IPS DF 19.7 (cell line): Measurements from ENCODE around the gene SLC7A7.
"Not testable (repeated sequence)": the region's sequence is repeated elsewhere in the genome, so short reads cannot be mapped to it uniquely, and the experiment has no call there.

Experiments
- DNase-seq: peaks from one replicate; pipeline ENCODE4 v3.0.0-alpha.2; 2013; ENCODE audit warnings: low read depth, low spot score

Gene SLC7A7

DNA sequence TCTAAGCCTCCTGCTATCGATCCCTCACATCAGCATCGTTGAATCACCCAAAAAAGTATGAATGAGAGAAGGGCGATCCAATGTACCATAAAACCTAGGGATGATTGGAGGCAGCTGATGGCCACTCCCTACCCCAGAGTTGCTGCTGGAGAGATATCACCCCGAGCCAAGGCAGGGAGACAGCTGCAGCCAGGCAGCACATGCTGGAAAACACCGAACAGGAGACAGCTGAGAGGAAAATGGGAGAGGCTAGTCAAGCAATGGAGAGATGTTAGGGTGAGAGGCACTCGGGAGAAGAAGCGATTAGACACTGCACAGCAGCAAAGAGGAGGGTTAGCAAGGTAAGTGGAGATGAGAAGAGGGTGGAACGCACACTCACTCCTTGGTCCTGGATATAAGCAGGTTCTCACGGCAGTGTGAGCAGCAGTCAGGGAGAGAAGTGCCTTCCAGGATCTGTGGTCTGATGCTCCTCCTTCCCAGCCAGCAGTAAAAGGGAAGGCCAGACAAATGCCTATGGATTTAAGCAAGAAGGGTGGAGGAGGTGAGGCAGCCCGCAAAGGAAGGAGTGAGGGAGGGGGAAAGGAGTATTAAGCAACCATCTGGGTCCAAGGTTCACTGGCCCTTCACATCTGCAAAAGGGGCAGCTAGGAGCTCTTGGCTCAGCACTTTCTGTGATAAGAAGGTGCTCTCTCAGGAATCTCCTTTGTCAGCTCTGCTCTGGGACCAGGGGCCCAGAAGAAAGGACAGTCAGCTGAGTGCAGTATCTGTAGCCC lies at the start of gene SLC7A7:
TSS of gene SLC7A7 (minus strand) at position 495 of the 773 bp plus-strand sequence. CDS start 2,037 bp downstream, outside the sequence.
- no peak for DNase-seq

DNA sequence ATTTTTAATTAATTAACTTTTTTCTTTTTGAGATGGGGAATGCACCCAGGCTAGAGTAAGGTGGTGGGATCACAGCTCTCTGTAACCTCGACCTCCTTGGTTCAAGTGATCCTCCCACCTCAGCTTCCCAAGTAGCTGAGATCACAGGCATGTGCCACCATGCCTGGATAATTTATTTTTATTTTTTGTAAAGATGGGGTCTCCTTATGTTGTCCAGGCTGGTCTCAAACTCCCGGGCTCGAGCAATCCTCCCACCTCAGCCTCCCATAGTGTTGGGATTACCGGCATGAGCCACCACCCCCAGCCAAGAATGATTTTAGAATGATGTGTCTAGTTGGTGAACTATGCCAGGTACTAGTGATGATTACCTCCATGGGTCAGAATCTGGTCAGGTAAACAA lies 49.7 kb upstream of the SLC7A7 start:
- no peak for DNase-seq

DNA sequence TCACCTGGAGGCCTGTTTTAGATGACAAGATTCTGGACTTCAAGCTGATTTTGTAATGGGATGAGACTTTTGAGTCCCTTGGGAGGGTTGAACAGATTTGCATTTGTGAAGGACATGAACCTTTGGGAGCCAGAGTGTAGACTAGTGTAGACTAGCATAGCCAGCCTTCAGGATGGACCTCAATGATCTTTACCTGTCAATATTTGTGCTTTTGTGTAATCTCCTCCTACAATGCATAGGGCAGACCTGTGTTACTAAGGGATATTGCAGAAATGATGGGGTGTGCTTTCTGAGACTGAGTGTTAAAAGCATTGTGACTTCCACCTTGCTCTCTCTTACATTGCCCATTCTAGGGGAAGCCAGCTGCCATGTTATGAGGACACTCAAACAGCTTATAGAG lies 46.4 kb upstream of the SLC7A7 start:
- DNase-seq: no peak

DNA sequence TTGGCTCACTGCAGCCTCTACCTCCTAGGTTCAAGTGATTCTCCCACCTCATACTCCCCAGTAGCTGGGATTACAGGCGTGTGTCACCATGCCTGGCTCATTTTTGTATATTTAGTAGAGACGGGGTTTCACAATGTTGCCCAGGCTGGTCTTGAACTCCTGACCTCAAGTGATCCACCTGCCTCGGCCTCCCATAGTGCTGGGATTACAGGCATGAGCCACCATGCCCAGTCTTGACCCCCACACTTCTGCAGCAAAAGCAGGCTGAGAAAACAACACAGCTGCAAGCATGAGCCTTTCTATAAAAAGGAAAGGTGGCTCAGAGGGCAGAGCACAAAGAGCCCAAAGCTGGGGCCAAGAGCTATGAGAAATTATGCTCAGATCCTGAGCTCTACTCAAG lies 45.1 kb upstream of the SLC7A7 start:
- DNase-seq: not testable (repeated sequence)

DNA sequence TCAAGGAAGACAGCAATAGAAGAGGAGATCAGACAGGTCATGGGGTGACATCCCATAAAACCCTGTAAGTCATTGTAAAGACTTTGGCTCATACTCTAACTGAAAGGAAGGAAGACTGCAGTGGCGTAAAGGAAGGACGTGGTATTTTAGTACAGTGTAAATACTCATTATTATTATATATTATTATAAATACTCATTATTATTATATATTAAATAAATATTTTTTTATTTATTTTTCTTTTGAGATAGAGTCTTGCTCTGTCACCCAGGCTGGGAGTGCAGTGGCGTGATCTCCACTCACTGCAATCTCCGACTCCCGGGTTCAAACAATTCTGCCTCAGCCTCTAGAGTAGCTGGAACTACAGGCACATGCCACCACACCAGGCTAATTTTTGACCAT lies 41.2 kb upstream of the SLC7A7 start:
- no peak for DNase-seq

DNA sequence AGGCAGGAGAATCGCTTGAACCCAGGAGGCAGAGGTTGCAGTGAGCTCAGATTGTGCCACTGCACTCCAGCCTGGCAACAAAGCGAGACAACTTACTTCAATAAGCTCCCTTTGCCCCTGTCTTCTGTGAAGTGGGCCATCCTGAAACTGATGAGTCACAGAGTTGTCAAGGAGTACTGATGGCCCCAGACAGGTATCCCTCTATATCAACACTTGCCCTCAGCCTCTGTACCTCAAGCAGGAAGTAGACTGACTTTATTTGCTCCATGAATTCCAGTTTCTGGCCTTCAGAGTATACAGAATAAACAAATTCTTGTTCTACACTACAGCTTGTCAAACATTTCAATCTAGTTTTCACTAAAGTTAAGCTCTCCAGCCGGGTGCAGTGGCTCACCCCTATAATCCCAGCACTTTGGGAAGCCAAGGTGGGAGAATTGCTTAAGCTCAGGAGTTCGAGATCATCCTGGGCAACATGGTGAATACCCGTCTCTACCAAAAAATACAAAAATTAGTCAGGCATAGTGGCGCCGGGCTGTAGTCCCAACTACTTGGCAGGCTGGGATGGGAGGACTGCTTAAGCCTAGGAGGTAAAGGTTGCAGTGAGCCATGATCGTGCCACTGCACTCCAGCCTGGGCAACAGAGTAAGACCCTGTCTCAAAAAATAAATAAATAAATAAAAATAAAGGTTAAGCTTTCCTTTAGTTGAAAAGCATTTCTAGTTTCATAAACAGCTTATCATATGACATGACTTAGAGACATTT lies 39.9 kb upstream of the SLC7A7 start:
- no peak for DNase-seq

DNA sequence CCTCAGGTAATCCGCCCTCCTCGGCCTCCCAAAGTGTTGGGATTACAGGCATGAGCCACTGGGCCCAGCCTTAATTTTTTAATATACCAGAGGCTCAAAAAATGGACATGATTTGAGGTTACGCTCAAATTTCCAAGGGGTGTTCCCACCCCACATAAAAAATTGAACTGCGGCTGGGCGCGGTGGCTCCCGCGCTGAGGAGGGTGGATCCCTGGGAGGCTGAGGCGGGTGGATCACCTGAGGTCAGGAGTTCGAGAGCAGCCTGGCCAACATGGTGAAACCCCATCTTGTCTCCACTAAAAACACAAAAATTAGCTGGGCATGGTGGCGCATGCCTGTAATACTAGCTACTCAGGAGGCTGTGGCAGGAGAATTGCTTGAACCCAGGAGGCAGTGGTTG lies 39.1 kb upstream of the SLC7A7 start:
- not testable (repeated sequence) for DNase-seq

DNA sequence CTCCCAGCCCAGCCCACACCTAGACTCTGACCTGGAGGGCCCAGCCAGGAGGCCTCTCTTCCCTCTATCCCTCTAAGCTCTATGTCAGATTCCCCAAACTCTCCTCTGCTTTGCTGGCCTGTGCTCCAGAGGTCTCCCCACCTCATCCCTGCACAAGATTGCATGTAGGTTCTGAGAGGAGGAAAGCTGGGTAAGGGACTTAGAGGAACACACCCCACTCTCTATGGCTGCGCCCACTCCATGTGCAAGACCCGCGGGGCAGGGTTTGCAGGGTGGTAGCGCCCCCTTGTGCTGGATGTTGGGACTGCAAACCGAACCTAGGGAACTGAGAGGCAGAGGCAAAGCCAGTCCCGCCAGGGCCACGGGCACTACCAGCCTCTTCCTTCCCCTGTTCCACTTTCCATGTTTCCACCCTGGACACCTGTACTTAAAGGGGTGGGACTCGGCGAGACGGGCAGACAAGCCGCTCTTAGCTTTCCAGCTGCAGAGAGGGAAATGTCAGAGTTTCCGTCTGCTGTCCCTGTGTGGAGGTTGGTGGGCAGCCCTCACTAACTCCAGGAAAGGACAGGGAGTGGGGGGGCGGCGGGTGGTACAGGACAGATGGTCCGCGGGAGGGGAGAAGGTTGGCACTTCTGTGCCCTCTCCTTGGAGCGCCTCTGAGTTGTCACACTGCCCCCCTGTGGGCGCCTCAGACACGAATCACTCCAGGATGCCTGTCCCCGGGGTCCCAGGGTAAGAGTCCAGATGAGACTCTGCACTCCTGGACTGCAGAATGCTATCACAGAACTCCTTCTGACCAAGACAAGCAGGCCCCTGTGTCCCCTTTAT lies 37.9 kb upstream of the SLC7A7 start:
- no peak for DNase-seq

DNA sequence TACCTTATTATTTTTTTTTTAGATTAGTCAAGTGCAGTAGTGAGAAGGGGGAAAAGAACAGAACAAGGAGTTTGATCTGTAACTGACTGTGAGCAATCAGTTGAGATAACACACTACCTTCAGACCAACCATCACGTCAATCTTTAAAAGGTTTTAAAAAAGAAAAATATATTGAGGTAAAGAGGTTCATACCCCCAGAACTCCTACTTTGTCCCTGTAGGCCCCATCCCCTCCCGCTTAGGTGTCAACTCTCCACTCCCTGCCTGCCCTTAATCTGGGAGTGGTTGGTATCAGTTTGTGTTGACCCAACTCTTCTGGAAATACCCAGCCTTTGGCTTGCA lies 37.3 kb upstream of the SLC7A7 start:
- no peak for DNase-seq

DNA sequence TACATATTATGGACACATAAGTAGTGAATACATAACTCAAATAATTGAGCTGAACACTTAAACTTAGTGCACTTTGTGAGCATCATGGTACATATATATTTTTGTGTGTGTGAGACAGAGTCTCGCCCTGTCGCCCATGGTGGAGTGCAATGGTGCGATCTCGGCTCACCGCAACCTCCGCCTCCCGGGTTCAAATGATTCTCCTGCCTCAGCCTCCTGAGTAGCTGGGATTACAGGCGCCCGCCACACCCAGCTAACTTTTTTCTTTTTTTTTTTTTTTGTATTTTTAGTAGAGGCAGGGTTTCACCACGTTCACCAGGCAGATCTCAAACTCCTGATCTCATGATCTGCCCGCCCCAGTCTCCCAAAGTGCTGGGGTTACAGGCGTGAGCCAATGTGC lies 36.9 kb upstream of the SLC7A7 start:
- DNase-seq: not testable (repeated sequence)

DNA sequence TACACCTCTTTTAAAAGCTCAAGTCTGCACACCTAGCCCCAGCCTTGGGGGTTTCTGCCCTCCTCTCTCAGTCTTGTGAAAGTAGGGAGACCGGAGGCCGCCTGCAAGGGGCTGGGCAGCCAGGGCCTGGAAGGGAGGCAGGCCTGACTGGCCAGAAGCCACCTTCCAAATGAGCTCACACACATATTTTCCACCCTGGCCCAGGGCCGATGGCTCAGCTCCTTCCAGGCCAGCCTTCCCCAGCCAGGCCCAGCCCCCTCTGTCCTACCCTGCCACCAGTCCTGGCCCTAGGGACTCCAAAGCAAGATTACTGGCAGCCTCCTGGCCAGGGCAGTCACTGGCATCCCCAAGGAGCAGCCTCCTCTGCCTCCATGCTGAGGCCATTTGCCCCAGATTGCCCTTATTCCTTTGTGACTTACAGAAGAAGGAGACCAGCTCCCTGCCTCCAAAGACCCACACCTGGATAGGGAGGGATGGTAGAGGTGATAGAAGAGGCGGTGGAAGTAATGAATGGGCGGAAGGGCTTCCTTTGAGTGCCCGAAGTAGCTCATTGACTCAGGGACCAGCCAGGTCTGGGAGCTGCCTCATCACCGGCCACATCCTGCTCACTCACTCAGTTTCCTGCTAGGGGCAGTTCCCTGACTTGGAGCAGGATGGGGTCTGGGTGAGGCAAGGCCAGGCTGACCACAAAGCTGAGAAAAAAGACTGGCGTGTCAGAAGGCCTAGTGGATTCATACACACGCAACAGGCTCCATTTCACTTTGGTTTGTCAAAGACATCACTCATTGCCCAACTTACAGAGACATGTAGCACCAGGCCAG lies 35.9 kb upstream of the SLC7A7 start:
- DNase-seq: no peak

DNA sequence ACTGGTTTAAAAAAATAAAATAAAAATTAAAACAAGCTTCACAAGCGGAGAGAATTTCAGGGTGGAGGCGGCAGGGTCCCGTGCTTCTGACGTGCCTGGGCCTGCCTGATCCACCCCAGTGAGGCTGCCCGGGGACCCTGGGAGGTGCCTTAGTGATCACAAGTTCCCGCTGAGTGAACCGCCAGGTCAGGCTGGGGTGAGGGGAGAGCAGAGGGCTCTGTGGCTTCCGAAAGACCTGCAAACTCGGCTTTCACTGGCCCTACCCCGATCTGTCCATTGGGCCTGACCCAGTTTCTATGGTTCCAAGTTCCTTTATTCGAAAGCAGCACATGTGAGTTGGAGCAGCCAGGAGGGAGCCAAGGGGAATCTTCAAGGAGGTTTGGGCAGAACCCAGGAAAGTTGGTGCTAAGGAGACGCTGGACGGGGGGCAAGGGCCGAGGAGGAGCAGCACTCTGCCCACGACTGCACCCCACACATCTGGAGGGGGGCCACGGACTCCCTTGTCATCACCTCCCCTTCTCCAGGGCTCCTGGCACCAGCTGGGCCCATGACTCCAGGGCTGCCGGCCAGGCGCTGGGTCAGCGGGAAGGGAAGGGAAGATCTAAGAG lies 34.1 kb upstream of the SLC7A7 start:
- DNase-seq: no peak

DNA sequence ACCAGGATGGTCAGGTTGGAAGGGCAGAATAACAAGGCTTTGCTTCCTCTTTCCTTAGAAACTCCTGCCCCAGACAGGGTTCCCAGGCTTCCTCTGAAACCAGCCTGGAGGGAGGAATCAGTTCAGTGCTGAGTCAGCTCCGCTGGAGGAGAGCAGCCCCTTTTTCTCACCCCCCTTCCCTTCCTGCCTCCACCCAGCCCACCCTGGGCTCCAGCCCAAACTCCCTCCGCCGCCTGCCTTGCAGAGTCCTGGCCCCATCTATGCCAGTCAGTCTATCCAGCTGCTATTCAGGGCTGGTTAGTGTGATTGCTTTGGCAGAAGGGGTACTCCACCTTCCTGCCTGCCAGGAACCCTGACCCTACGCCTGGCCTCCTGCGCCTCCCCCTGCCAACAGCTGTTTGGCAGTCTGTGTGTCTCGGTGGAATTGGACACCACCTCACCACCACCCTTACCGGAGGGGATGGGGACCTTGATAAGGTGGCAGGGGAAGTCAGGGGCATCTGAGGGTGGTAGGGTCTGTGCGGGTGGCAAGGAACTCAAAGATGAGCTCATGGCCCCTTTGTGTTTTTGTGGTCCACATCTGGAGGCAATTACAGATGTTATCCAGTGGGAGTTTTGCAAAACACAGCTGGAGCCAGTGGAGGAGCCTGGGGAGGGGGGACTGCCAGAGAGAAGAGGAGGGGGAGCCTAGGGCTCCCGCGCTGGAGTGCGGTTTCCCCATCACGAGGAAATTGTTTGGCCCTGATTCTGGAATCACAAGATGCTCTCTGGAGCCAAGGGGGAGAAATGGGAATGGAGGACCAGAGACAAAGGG lies 33.3 kb upstream of the SLC7A7 start:
- DNase-seq: no peak

DNA sequence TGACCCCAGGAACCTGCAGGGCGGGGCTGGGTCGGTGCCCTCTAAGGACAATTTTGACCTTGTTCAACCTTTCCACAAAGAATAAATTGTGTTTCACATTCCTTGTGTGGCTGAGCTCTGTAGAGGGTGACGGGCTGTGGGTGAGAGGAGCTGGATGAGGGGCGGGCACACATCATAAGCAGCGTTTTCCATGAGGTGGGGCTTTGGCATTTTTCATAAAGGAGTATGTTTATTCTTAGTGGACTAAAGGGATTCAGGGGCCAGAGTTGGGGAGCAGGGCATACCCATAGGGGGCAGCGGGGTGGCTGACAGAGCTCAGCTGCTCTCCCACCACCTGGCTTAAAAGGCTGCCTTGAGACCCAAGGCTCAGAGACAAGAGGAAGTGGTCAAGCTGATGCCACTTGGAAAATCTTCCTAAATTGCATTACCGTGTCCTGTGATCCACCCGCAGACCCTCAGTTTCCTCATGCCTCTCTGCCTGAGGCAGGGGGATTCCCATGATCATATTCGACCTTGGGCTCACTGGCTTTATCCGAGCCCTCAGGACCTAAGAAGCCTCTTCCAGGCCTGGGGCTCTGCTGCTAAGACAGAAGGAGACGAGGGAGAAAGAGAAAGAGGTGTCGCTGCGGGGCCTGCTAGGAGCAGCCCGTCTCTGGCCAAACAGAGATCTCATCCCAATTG lies 32.6 kb upstream of the SLC7A7 start:
- DNase-seq: no peak

DNA sequence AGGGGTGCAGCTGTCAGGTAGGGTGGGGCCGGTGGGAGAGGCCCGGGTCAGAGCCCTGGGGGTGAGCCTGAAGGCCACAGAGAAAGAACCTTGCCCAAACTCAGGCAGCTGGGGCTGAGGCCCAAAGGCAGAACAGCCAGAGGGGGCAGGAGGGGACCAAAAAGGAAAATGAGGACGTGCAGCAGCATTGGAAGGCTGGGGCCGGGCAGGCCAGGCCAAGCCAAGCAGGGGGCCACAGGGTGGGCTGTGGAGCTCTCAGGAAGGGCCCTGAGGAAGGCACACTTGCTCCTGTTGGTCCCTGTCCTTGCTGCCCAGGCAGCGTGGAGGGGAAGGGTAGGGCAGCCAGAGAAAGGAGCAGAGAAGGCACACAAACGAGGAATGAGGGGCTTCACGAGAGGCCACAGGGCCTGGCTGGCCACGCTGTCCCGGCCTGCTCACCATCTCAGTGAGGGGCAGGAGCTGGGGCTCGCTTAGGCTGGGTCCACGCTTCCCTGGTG lies 31.6 kb upstream of the SLC7A7 start:
- DNase-seq: no peak

DNA sequence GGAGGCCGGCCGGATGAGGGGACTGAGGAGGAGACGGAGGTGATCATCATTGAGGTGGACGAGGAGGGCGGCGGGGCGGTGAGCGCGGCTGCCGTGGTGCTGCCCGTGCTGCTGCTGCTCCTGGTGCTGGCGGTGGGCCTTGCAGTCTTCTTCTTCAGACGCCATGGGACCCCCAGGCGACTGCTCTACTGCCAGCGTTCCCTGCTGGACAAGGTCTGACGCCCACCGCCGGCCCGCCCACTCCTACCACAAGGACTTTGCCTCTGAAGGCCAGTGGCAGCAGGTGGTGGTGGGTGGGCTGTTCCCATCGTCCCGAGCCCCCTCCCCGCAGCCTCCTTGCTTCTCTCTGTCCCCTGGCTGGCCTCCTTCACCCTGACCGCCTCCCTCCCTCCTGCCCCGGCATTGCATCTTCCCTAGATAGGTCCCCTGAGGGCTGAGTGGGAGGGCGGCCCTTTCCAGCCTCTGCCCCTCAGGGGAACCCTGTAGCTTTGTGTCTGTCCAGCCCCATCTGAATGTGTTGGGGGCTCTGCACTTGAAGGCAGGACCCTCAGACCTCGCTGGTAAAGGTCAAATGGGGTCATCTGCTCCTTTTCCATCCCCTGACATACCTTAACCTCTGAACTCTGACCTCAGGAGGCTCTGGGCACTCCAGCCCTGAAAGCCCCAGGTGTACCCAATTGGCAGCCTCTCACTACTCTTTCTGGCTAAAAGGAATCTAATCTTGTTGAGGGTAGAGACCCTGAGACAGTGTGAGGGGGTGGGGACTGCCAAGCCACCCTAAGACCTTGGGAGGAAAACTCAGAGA lies 30.8 kb upstream of the SLC7A7 start:
- no peak for DNase-seq

DNA sequence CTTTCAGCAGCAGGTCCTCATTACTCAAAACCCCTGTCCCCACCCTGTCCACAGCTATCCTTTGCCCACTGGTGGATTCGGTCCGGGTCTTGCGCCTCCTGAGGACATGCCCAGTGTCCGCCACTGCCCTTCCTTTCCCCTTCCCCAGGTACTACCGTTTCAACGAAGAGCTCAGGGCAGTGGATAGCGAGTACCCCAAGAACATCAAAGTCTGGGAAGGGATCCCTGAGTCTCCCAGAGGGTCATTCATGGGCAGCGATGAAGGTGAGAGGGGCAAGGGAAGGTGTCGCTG lies 29.8 kb upstream of the SLC7A7 start:
- no peak for DNase-seq

DNA sequence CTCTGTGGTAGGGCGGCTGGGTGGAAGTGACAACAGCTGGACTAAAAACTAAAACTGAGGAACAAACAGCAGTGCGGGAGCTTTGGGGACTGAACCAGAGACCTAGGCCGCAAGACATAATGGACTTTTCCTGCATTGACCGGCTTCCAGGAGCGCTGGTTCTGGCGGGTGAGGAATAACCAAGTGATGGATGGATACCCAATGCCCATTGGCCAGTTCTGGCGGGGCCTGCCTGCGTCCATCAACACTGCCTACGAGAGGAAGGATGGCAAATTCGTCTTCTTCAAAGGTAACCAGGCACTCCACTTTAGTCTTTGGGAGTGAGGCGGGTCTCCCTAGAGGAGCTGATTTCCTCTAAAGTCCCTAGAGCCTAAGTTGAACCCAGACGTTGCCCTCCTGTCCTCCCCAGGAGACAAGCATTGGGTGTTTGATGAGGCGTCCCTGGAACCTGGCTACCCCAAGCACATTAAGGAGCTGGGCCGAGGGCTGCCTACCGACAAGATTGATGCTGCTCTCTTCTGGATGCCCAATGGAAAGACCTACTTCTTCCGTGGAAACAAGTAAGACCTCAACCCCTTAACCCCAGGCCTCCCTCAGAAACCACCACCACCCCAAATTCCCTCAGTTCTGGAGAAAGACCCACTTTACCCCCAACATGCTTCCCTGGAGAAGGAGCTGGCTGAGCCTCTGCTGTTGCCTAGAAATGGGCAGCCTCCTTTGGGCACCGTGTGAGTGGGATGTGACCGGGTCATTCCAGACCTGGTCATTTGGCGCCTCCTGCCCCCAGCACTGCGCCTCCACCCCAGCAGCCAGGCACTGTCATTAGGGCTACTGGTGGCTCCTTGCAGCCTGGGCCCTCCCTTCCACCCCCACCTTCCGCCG lies 29.2 kb upstream of the SLC7A7 start:
- DNase-seq: no peak
